HFFc6 (cell line): Measurements from ENCODE around the gene SENP7. TPM values are rescaled to one million over a fixed set of nuclear protein-coding genes. Genes with fewer than 3 reads are reported as not detected.
"Not testable (repeated sequence)": the region's sequence is repeated elsewhere in the genome, so short reads cannot be mapped to it uniquely, and the experiment has no call there.

ENCODE experiments used
- DNase-seq: peaks from one replicate; pipeline ENCODE4 v3.0.0-alpha.2; 2018
- H3K27ac Mint-ChIP-seq: 2 replicates; pipeline ENCODE4 v1.8.0; 2020; ENCODE audit warnings: mild to moderate bottlenecking, mixed read lengths
- H3K27me3 Mint-ChIP-seq: 2 replicates; pipeline ENCODE4 v1.8.0; 2021; ENCODE audit warnings: mild to moderate bottlenecking, moderate library complexity, mixed read lengths; ENCODE audit not compliant: insufficient read depth
- H3K36me3 Mint-ChIP-seq: 2 replicates; pipeline ENCODE4 v1.8.0; 2021; ENCODE audit warnings: low read depth, mixed read lengths
- H3K4me1 Mint-ChIP-seq: 2 replicates; pipeline ENCODE4 v1.8.0; 2020; ENCODE audit warnings: low read depth, mixed read lengths
- H3K4me3 Mint-ChIP-seq: 2 replicates; pipeline ENCODE4 v1.8.0; 2020; ENCODE audit warnings: mild to moderate bottlenecking, moderate library complexity, mixed read lengths
- H3K9me3 Mint-ChIP-seq: 2 replicates; pipeline ENCODE4 v1.8.0; 2020; ENCODE audit warnings: mild to moderate bottlenecking, mixed read lengths
- long read RNA-seq: library from polyadenylated mRNA; unstranded; transcript quantifications from one replicate; pipeline ENCODE4 v2.0.0, GENCODE V29; 2019
- total RNA-seq, 6 experiments: library from RNA; stranded (reverse); fragmentation: NEBNext Ultra II Directional; extraction: Animal tissue kit (Norgen Biotek cat#: 25700); gene quantifications; 2 replicates in 1 of 6; 3 replicates in 5 of 6; pipeline ENCODE4 v1.2.3, GENCODE V29; 2021
- TF ChIP-seq, protein P1 (sequence below): fragments of 200-600 bp; sonication (generic); IDR thresholded peaks from 2 replicates; pipeline ENCODE4 v1.5.0; 2021; ENCODE audit warnings: antibody characterized with exemption, mild to moderate bottlenecking

The SENP7 gene, protein sequence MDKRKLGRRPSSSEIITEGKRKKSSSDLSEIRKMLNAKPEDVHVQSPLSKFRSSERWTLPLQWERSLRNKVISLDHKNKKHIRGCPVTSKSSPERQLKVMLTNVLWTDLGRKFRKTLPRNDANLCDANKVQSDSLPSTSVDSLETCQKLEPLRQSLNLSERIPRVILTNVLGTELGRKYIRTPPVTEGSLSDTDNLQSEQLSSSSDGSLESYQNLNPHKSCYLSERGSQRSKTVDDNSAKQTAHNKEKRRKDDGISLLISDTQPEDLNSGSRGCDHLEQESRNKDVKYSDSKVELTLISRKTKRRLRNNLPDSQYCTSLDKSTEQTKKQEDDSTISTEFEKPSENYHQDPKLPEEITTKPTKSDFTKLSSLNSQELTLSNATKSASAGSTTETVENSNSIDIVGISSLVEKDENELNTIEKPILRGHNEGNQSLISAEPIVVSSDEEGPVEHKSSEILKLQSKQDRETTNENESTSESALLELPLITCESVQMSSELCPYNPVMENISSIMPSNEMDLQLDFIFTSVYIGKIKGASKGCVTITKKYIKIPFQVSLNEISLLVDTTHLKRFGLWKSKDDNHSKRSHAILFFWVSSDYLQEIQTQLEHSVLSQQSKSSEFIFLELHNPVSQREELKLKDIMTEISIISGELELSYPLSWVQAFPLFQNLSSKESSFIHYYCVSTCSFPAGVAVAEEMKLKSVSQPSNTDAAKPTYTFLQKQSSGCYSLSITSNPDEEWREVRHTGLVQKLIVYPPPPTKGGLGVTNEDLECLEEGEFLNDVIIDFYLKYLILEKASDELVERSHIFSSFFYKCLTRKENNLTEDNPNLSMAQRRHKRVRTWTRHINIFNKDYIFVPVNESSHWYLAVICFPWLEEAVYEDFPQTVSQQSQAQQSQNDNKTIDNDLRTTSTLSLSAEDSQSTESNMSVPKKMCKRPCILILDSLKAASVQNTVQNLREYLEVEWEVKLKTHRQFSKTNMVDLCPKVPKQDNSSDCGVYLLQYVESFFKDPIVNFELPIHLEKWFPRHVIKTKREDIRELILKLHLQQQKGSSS
- total RNA-seq = 1 to 10 TPM; 4.1 to 6.7 (median 5.6) TPM
- long read RNA-seq, full-length matches to known transcripts = 2 of 5 reads
- long read RNA-seq, partial matches to known transcripts = 1 of 5 reads
- long read RNA-seq, other reads (novel, unspliced or antisense) = 2 of 5 reads

DNA sequence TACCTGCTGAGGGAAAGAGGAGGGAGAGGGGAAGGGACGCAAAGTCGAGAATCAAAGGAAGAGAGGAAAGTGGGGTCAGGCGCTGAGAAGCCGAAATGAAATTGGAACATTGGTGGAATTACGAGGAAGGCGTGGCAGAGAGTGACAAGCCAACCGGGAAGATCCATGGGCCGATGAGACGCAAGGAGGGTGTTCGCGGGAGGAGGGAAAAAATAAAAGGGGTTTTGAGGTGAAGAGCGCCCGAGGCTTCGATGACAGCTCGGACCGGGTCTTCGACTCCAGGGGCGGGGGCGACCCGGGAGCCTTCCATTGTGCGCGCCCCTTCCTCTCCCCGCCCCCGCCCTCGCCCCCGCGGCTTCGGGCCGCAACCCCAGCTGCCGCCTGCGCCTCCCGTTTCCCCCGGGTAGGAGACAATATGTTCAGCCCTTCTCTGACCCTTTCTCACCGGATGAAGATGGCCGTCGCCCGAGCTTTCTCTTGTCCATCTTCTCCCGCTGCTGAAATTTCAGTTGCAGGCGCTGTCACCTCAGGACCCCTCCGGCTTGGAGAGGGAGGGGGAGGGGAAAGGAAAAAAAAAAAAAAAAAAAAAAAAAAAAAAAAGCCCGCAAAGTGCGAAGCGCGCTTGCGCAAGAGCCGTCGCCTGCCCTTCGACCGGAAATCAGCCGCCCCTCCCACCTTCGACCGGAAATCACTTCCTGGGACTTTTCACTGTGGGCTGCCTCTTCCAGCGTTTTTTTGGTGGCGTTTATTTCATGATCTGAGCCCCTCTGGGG lies at the start of gene SENP7:
Gene SENP7, minus strand, starts transcription at position 567 of the 773 bp plus-strand sequence. Its CDS starts 82 bp downstream, at position 485.
- Mint-ChIP-seq H3K9me3 (no peaks in the 10 kb centered on the region), H3K27ac (peak within 1 kb of the TSS; percentile 98), H3K36me3 (peaks cover 10% of the 10 kb centered on the region), H3K4me3 (peak within 1 kb of the TSS; percentile 100), H3K4me1 (peaks cover 35% of the 10 kb centered on the region), H3K27me3 (peaks cover 1% of the 10 kb centered on the region)
- peak; percentile 64 for DNase-seq
- TF ChIP-seq, protein P1, sequence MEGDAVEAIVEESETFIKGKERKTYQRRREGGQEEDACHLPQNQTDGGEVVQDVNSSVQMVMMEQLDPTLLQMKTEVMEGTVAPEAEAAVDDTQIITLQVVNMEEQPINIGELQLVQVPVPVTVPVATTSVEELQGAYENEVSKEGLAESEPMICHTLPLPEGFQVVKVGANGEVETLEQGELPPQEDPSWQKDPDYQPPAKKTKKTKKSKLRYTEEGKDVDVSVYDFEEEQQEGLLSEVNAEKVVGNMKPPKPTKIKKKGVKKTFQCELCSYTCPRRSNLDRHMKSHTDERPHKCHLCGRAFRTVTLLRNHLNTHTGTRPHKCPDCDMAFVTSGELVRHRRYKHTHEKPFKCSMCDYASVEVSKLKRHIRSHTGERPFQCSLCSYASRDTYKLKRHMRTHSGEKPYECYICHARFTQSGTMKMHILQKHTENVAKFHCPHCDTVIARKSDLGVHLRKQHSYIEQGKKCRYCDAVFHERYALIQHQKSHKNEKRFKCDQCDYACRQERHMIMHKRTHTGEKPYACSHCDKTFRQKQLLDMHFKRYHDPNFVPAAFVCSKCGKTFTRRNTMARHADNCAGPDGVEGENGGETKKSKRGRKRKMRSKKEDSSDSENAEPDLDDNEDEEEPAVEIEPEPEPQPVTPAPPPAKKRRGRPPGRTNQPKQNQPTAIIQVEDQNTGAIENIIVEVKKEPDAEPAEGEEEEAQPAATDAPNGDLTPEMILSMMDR = no peak

DNA sequence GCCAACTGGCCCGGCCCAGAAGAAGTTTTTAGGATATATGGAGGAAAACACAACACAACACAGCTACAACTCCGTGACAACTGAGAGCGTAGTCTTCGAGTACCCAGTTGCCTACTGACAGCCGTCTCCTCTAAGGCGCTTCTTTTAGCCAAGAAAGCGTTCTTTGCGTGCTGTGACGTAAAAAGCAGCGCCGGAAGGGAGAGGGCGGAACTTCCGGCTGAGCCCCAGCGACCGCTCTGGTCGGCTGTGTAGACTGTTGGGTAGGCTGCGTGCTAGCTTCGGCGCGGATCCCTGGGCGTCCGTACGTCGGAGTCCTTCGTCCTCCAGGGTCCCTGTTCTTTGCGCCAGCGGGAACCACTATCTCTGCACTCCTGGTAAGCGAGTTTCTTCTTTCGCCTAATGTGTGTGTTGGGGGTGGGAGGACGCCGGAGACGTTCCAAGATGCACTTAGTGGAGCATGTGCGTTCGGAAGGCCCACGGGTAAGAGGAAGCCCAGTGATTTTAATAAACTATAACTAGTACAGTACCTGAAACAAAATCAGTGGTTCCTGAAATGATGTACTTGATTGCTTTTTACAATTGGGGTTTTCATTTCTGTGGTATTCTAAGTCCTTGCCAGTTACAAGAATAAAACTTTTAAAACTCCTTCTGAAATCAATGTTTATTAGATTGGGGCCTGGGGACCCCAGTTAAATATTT lies 48.8 kb upstream of the SENP7 start, which contains the start of gene TRMT10C:
Gene TRMT10C, plus strand, starts transcription at position 239 of the 699 bp plus-strand sequence. CDS start 2,914 bp downstream, outside the sequence.
- Mint-ChIP-seq H3K27ac (peak within 1 kb of the TSS; percentile 98), H3K4me1 (peaks cover 40% of the 10 kb centered on the region), H3K27me3 (peaks cover 2% of the 10 kb centered on the region)

DNA sequence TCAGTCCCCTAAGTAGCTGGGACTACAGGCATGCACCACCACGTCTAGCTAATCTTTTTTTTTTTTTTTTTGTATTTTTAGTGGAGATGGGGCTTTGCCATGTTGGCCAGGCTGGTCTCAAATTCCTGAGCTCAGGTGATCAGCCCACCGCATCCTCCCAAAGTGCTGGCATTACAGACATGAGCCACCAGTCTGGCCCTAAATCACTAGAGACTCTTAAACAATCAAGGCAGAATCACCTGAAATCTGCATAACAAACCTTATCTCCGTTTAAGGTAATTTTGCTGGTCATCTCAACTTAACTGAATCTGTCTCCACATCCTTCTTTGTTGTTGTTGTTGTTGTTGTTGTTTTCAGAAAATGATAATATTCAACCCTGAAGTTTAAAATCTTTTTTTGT lies 43.1 kb upstream of the SENP7 start:
- DNase-seq = no peak
- H3K9me3 Mint-ChIP-seq = peaks cover 3% of the 10 kb centered on the region; the same call in 1 of the 2 replicates

More for the DNA sequence above, 48.8 kb upstream of the SENP7 start, which contains the start of gene TRMT10C:
- TF ChIP-seq, protein P1 = no peak
- DNase-seq = peak; percentile 88
- Mint-ChIP-seq H3K9me3 (peaks cover 7% of the 10 kb centered on the region; the same call in 1 of the 2 replicates), H3K36me3 (peaks cover 47% of the 10 kb centered on the region), H3K4me3 (peak within 1 kb of the TSS; percentile 99)

DNA sequence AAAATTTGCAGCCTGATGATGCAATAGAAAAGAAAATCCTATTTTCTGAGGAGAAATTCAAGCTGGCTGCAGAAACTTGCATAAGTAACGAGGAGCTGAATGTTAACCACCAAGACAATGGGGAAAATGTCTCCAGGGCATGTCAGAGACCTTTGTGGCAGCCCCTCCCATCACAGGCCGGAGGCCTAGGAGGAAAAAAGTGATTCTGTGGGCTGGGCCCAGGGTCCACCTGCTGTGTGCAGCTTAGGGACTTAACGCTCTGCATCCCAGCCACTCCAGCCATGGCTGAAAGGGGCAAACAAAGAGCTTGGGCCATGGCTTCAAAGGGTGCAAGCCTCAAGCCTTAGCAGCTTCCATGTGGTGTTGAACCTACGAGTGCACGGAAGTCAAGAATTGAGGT lies 40.4 kb upstream of the SENP7 start:
- H3K9me3 Mint-ChIP-seq, DNase-seq, H3K4me1 Mint-ChIP-seq: not testable (repeated sequence)

More for the DNA sequence above, 43.1 kb upstream of the SENP7 start:
- Mint-ChIP-seq H3K4me3 (no peak overlapping the region), H3K27ac (no peak overlapping the region), H3K4me1 (peaks cover 9% of the 10 kb centered on the region; the same call in 1 of the 2 replicates), H3K27me3 (peaks cover 18% of the 10 kb centered on the region), H3K36me3 (no peaks in the 10 kb centered on the region)
- TF ChIP-seq, protein P1 = no peak

DNA sequence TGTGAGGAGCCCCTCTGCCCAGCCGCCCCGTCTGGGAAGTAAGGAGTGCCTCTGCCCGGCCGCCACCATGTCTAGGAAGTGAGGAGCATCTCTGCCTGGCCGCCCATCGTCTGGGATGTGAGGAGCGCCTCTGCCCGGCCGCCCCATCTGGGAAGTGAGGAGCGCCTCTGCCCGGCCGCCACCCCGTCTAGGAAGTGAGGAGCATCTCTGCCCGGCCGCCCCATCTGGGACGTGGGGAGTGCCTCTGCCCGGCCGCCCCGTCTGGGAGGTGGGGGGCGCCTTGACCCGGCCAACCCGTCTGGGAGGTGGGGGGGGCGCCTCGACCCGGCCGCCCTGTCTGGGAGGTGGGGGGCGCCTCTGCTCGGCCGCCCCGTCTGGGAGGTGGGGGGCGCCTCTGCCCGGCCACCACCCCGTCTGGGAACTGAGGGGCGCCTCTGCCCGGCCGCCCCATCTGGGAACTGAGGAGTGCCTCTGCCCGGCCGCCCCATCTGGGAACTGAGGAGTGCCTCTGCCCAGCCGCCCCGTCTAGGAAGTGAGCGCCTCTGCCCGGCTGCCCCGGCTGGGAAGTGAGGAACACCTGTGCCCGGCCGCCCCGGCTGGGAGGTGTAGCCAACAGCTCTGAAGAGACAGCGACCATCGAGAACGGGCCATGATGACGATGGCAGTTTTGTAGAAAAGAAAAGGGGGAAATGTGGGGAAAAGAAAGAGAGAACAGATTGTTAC lies 38.5 kb upstream of the SENP7 start:
- not testable (repeated sequence) for H3K9me3 Mint-ChIP-seq, DNase-seq, H3K36me3 Mint-ChIP-seq, H3K4me1 Mint-ChIP-seq, H3K27ac Mint-ChIP-seq, H3K4me3 Mint-ChIP-seq
- H3K27me3 Mint-ChIP-seq = peaks cover 22% of the 10 kb centered on the region

More for the DNA sequence above, 40.4 kb upstream of the SENP7 start:
- H3K27ac Mint-ChIP-seq, H3K36me3 Mint-ChIP-seq, H3K4me3 Mint-ChIP-seq: not testable (repeated sequence)
- peaks cover 18% of the 10 kb centered on the region for H3K27me3 Mint-ChIP-seq
